ENCODE data around the gene PIMREG.

Gene PIMREG

GRCh38 chr17:6498901-6499540, 54.8 kb downstream of the PIMREG start:
- no peak for DNase-seq (ENCODE audit: low read depth in 2 of 2)
